Measurements from ENCODE around the gene KNDC1. TPM values are rescaled to one million over a fixed set of nuclear protein-coding genes. Genes with fewer than 3 reads are reported as not detected.

The KNDC1 gene
- total RNA-seq, 4 donors from 2014 or later, result 2.1 to 9.3 (median 3.5) TPM

GRCh38 chr10:133113847-133114246 lies 46.2 kb upstream of the KNDC1 start:
- no peak overlapping the region for H3K4me3 ChIP-seq (replicated peaks in 1 of 3)

GRCh38 chr10:133114251-133114650 lies 45.8 kb upstream of the KNDC1 start:
- Histone ChIP-seq H3K27me3 (no peaks in the 10 kb centered on the region), H3K4me1 (no peaks in the 10 kb centered on the region), H3K27ac (no peak overlapping the region), H3K9me3 (no peaks in the 10 kb centered on the region), H3K36me3 (no peaks in the 10 kb centered on the region), H3K4me3 (replicated peaks in 1 of 3) (no peak overlapping the region)
- TF ChIP-seq POLR2A (IDR thresholded peaks at IDR 0.05) (no peak), CTCF (IDR thresholded peaks at IDR 0.05) (no peak)
- no peak for DNase-seq
- WGBS, 2 donors, result 79 to 86% methylated on average over 12 to 13 of the region's 18 CpGs
- intact Hi-C loops (cut with DNase I), result no loop called here

More at GRCh38 chr10:133113847-133114246, 46.2 kb upstream of the KNDC1 start:
- DNase-seq, result no peak
- WGBS, 2 donors, result 88% methylated on average over 5 to 12 of the region's 12 CpGs
- Histone ChIP-seq H3K4me1 (no peaks in the 10 kb centered on the region), H3K9me3 (no peaks in the 10 kb centered on the region), H3K27ac (no peak overlapping the region), H3K36me3 (no peaks in the 10 kb centered on the region), H3K27me3 (no peaks in the 10 kb centered on the region)
- intact Hi-C loops (cut with DNase I), result no loop called here
- no peak for TF ChIP-seq CTCF (IDR thresholded peaks at IDR 0.05)
- no peak for TF ChIP-seq POLR2A (IDR thresholded peaks at IDR 0.05)

GRCh38 chr10:133114726-133115452 lies 45.1 kb upstream of the KNDC1 start:
- Histone ChIP-seq H3K4me3 (replicated peaks in 1 of 3) (no peak overlapping the region), H3K36me3 (no peaks in the 10 kb centered on the region), H3K4me1 (no peaks in the 10 kb centered on the region), H3K27ac (no peak overlapping the region), H3K27me3 (no peaks in the 10 kb centered on the region), H3K9me3 (no peaks in the 10 kb centered on the region)
- TF ChIP-seq CTCF (IDR thresholded peaks at IDR 0.05), result no peak
- no peak for TF ChIP-seq POLR2A (IDR thresholded peaks at IDR 0.05)
- DNase-seq, result no peak
- intact Hi-C loops (cut with DNase I), result no loop called here
- WGBS, 2 donors, result 85% methylated on average over 25 to 30 of the region's 33 CpGs

GRCh38 chr10:133115453-133115842 lies 44.6 kb upstream of the KNDC1 start:
- TF ChIP-seq CTCF (IDR thresholded peaks at IDR 0.05), result no peak
- no peak for TF ChIP-seq POLR2A (IDR thresholded peaks at IDR 0.05)
- no peak for DNase-seq
- Histone ChIP-seq H3K27ac (no peak overlapping the region), H3K9me3 (no peaks in the 10 kb centered on the region), H3K4me3 (replicated peaks in 1 of 3) (no peak overlapping the region), H3K27me3 (no peaks in the 10 kb centered on the region), H3K36me3 (no peaks in the 10 kb centered on the region), H3K4me1 (no peaks in the 10 kb centered on the region)
- 77 to 86% methylated on average over 7 to 12 of the region's 13 CpGs for WGBS, 2 donors
- intact Hi-C loops (cut with DNase I), result no loop called here

- no peaks in the 10 kb centered on the region for H3K27me3 ChIP-seq
- WGBS, 2 donors, result 58 to 67% methylated on average over 17 of the region's 17 CpGs
- intact Hi-C loops (cut with DNase I), result no loop called here
- no peak overlapping the region for H3K4me3 ChIP-seq (replicated peaks in 1 of 3)
- no peak for DNase-seq
- TF ChIP-seq CTCF (IDR thresholded peaks at IDR 0.05), result no peak
- H3K9me3 ChIP-seq, result no peaks in the 10 kb centered on the region
- H3K4me1 ChIP-seq, result no peaks in the 10 kb centered on the region
- H3K27ac ChIP-seq, result no peak overlapping the region
- H3K36me3 ChIP-seq, result no peaks in the 10 kb centered on the region
Observed at GRCh38 chr10:133115976-133116375, 44.0 kb upstream of the KNDC1 start.
